Breast epithelium (tissue), 3 donors: ENCODE results near the gene C16orf82.

ENCODE experiments used
- CTCF ChIP-seq, 3 donors: fragments of 450-650 bp; IDR thresholded peaks; one replicate each; pipeline ENCODE4 v1.5.1; 2016 to 2017; ENCODE audit warnings: antibody characterized with exemption in 3 of 3, mild to moderate bottlenecking in 3 of 3, moderate library complexity in 3 of 3
- POLR2A ChIP-seq: fragments of 450-650 bp; IDR thresholded peaks from one replicate; pipeline ENCODE4 v1.6.1; 2016; ENCODE audit warnings: antibody characterized with exemption, mild to moderate bottlenecking, moderate library complexity

- TF ChIP-seq CTCF (IDR thresholded peaks at IDR 0.05) (no peak), POLR2A (no peak)
These were observed 26.0 kb upstream of the C16orf82 start for GRCh38 chr16:27040732-27041131.
